NOMO-1 treated with dmso at 0.1 percent for 144 hours (cell line): ENCODE results near the gene AKAP11.
A peak's percentile ranks its signal among the peaks of the same experiment; 100 is the strongest.

Experiments
- DNase-seq: peaks from one replicate; lab custom pipeline; 2025; ENCODE audit not compliant: unreplicated experiment; lab: John Stamatoyannopoulos, UW

AKAP11 gene

GRCh38 chr13:42274386-42275097 is 2.6 kb downstream of the AKAP11 start:
- no peak for DNase-seq

GRCh38 chr13:42275098-42275471 is 3.1 kb downstream of the AKAP11 start:
- DNase-seq: peak; percentile 31

GRCh38 chr13:42275506-42275905 is 3.6 kb downstream of the AKAP11 start:
- no peak for DNase-seq

- DNase-seq: no peak
Observed at GRCh38 chr13:42276683-42277082, 4.7 kb downstream of the AKAP11 start.

- DNase-seq: no peak
Observed at GRCh38 chr13:42277618-42278276, 5.8 kb downstream of the AKAP11 start.

GRCh38 chr13:42279080-42279479 is 7.1 kb downstream of the AKAP11 start:
- no peak for DNase-seq

GRCh38 chr13:42279986-42280385 is 8.0 kb downstream of the AKAP11 start:
- no peak for DNase-seq

DNA sequence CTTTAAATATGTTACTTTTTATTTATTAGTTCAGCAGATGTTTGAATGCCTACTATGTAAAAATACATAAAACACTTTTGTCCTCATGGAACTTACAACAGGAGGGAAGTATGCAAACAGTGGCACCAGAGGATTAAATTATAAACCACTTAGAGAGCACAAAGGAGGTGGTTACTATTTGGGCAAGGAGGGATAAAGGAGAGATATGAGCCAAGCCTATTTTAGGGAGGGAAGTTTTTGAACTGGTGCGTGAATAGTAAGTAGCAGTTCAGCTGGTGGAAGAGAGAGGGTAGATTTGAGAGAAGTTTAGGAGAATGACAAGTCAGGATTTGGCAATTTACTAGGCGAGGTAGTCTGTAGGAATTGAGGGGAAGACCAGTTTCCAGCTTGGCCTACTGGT is 8.6 kb downstream of the AKAP11 start:
- DNase-seq: no peak

GRCh38 chr13:42283574-42283973 is 11.6 kb downstream of the AKAP11 start:
- DNase-seq: no peak

- no peak for DNase-seq
Observed at GRCh38 chr13:42284068-42284467, 12.1 kb downstream of the AKAP11 start.

GRCh38 chr13:42298392-42298791 is 26.4 kb downstream of the AKAP11 start:
- DNase-seq: no peak

GRCh38 chr13:42305503-42305902 is 33.6 kb downstream of the AKAP11 start:
- DNase-seq: no peak

- DNase-seq: no peak
Observed at GRCh38 chr13:42307461-42307860, 35.5 kb downstream of the AKAP11 start.

DNA sequence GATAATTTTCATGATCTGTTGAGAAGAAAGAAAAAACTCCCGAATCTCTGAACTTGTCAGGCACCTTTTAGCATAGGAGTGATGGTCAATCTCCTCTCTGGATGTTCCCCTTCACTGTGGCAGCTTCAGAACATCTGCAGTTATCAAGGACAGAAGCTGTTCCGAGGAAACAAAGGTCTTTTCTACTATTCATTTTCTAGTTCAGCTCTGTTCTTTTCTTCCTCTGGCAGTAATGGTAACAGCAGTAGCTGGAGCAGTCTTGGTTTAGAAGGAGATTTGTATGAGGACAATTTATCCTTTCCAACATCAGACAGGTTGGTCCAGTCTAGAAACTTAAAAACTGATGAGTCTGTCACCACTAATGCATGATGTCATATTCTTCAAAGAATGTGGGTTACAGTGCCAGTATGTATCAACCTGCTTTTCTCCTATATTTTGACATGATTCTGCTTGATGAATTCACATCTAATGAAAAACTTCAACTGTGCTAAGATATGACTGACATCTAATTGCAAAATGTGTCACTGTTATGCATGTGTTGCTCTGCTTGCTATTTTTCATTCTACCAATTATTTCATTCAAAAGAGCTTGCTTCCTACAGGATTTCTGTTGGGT is 41.0 kb downstream of the AKAP11 start:
- DNase-seq: no peak

DNA sequence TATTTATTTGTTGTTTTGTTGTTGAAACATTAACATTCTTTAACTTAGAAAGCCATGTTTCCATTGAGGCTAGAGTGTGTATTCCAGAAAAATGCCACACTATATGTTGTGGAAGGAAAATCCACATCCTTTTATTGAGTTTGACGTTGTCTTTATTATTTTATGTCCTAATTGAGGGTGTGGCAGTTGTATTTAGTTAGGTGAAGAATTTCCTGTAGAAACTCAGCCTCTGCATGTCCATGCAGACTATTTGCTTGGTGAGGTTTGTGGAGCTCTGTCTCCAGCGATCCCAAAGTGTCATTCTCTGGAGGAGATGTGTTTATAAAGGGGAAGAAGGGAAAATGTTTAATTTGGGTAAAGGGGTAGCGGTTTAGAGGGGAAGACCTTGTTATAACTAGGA is 46.6 kb downstream of the AKAP11 start:
- DNase-seq: no peak

DNA sequence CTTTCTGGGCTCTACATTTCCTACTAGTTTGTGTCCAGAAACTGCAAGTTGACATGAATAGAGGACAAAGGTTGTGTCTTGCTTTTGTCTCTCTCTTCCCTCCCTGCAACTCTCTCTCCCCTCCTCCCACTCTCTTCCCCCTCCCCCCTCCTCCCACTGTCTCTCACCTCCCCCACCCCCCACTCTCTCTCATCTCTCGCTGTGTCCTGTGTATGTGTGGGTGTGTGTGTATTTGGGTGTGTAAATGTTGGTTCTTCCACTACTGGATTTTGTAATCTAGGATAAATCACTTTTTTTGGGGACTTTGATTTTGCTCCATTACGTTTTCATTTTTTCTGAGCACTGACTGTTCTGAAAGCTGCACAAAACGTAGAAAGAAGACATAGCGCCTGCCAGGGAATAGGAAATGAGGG is 48.4 kb downstream of the AKAP11 start:
- no peak for DNase-seq

DNA sequence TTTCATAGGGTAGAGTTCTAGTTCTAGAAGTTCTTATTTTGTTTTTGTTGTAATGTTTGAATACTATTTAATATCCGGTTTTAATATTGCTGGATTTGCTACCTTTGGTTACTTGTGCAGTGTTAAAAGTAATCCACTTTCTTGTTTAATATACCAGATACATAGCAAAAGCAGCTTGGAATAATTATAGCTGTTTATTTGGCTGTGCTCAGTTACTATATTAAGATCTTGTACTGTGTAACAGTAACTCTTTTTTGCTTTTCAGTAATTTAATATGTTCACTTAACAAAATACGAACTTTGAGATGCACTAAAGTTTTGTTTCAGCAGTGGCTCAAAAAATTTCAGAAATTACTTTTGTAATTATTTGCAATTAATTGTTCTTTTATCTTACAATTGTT is 50.9 kb downstream of the AKAP11 start:
- no peak for DNase-seq

DNA sequence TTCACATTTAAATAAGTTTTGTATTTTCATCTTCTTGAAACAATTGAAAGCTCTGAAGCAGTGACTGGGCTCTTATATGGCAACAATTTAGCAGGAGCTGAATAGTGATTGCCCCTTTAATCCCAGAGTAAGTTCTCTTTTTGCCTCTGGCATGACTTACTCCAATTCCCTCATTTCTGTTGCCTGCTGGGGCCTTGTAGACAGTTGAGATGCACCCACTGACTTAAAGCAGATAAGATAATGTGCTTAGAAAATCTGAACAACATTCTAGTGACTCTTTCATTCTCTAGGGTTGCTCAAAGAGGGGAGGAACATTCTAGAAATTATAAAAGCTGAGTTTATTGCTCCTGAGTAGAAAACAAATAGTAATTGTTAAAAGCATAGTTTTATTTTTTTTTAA is 52.8 kb downstream of the AKAP11 start:
- no peak for DNase-seq

- no peak for DNase-seq
Observed at GRCh38 chr13:42327725-42328124, 55.8 kb downstream of the AKAP11 start.

- DNase-seq: no peak
Observed at GRCh38 chr13:42328672-42329071, 56.7 kb downstream of the AKAP11 start.

DNA sequence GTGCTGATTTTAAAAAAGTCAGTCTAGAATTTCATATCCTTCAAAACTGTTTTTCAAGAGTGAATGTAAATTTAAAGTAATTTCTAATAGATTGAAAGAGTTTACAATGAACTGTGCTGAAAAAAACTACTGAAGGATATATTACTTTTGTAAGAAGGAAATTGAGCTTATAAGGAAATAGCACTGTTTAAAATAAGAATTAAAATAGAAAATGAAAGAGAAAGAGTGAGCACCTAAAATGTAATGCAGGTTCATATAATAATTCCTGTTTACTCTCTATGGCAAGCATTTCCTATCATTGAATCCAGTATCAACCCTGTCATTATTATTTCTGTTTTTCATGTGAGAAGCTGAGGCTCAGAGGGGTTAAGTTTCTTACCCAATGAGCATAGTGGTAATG is 57.3 kb downstream of the AKAP11 start:
- DNase-seq: no peak

DNA sequence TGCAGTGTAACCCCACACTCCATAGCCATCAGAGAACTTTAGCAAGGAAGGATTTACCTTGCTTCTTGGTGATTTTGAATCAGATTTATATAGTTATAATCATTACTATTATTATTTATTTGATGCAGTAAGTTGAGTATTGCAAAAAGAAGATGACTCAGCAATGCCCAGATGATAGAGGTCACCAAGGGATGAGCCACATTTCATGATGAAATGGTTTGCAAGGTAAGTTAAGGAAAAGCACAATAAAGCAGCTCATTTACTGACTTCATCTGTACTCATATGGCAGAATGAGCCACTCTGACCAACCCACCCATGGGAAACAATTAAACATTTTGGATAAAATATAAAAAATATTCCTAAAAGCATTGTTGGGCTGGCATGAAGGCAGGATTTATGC is 59.1 kb downstream of the AKAP11 start:
- no peak for DNase-seq
